HepG2 (cell line): ENCODE data around the gene MAN2B2. TPM values are rescaled to one million over a fixed set of nuclear protein-coding genes. Genes with fewer than 3 reads are reported as not detected.

Source experiments
- ATAC-seq: fragments of 200-7000 bp; cut with Tn5 transposase; 3 replicates; pipeline ENCODE4 v1.9.1; 2020; ENCODE audit warnings: mild to moderate bottlenecking, moderate library complexity
- BruUV-seq: library from RNA; stranded (reverse); fragments of 400-500 nt; replicated peaks from 2 replicates; lab custom pipeline; 2021; lab: Mats Ljungman, UMichigan
- CTCF ChIA-PET: fragments of 300-600 bp; formaldehyde crosslinking; extraction: SDS; loops from one replicate; lab custom pipeline; 2021; ENCODE audit warnings: low total read pairs, inconsistent platforms, low intra/inter-chr PET ratio; lab: Yijun Ruan, JAX
- POLR2A ChIA-PET: fragments of 350-600 bp; sonication (Branson Sonifier 250); formaldehyde crosslinking; loops from one replicate; lab custom pipeline; 2020; ENCODE audit warnings: antibody characterized with exemption, inconsistent platforms; lab: Yijun Ruan, JAX
- DNase-seq: peaks from one replicate; pipeline ENCODE4 v3.0.0-alpha.2; 2015; ENCODE audit warnings: low spot score
- FAIRE-seq: peaks from 3 replicates; lab custom pipeline; 2011; peaks lifted over from hg19 to GRCh38; lab: Jason Lieb, UNC
- H2AFZ ChIP-seq: one replicate; pipeline ENCODE4 v1.6.1; 2011; ENCODE audit warnings: low read length, inconsistent platforms
- H3K27ac ChIP-seq: fragments of 300-600 bp; 3 replicates; pipeline ENCODE4 v1.8.0; 2011; ENCODE audit warnings: mixed run types, mild to moderate bottlenecking, mixed read lengths, low read length, inconsistent platforms; ENCODE audit not compliant: insufficient read depth; ENCODE audit errors: extremely low read length
- H3K27me3 ChIP-seq, 2 experiments: fragments of 200-600 bp in 1 of 2; 2 replicates in 1 of 2; 3 replicates in 1 of 2; pipeline versions ENCODE4 v1.6.0 to v1.8.0; 2011; ENCODE audit warnings: low read length in 2 of 2, mild to moderate bottlenecking in 2 of 2, moderate library complexity in 2 of 2, inconsistent platforms in 1 of 2; ENCODE audit not compliant: insufficient read depth in 2 of 2, control insufficient read depth in 1 of 2
- H3K36me3 ChIP-seq, 2 experiments: fragments of 200-600 bp in 1 of 2; replicated peaks in 1 of 2; 2 replicates in 1 of 2; 3 replicates in 1 of 2; pipeline versions ENCODE4 v1.5.1 to v1.8.0; 2011; ENCODE audit warnings: low read length in 2 of 2, inconsistent platforms in 1 of 2; ENCODE audit not compliant: insufficient read depth in 2 of 2, control insufficient read depth in 1 of 2
- H3K4me1 ChIP-seq: 2 replicates; pipeline ENCODE4 v1.5.1; 2012; ENCODE audit warnings: low read length, inconsistent platforms; ENCODE audit not compliant: insufficient read depth
- H3K4me2 ChIP-seq: 2 replicates; pipeline ENCODE4 v1.6.0; 2011; ENCODE audit warnings: low read depth, low read length, inconsistent platforms
- H3K4me3 ChIP-seq, 3 experiments: fragments of 200-600 bp in 1 of 3; sonication (generic), shearing (Covaris generic) in 1 of 3; replicated peaks in 1 of 3; 2 replicates each; pipeline ENCODE4 v1.5.1; 2011 to 2016; ENCODE audit warnings: low read length in 3 of 3, inconsistent platforms in 2 of 3, low read depth in 2 of 3, mild to moderate bottlenecking in 2 of 3, control low read depth in 1 of 3, mixed read lengths in 1 of 3; ENCODE audit not compliant: insufficient read depth in 1 of 3
- H3K79me2 ChIP-seq: one replicate; pipeline ENCODE4 v1.6.1; 2011; ENCODE audit warnings: low read length, inconsistent platforms; ENCODE audit not compliant: insufficient read depth
- H3K9ac ChIP-seq: 2 replicates; pipeline ENCODE4 v1.6.0; 2011; ENCODE audit warnings: mild to moderate bottlenecking, low read depth, low read length, inconsistent platforms; ENCODE audit not compliant: insufficient read depth
- H3K9me3 ChIP-seq: 2 replicates; pipeline ENCODE4 v1.5.1; 2012; ENCODE audit warnings: mild to moderate bottlenecking, low read length
- H4K20me1 ChIP-seq: 2 replicates; pipeline ENCODE4 v1.6.0; 2011; ENCODE audit warnings: inconsistent platforms, mild to moderate bottlenecking, low read length, moderate library complexity; ENCODE audit not compliant: insufficient read depth
- ISX ChIP-seq: sonication (generic); formaldehyde crosslinking; conservative IDR thresholded peaks from 2 replicates; pipeline ENCODE4 v1.5.0; 2020; ENCODE audit warnings: missing genetic modification reagents
- TCF7L2 ChIP-seq: IDR thresholded peaks from 2 replicates; pipeline ENCODE4 v1.6.1; 2011; ENCODE audit warnings: mild to moderate bottlenecking, low read depth, low read length, moderate library complexity
- ZNF205 ChIP-seq: IDR thresholded peaks from 2 replicates; pipeline ENCODE4 v1.6.1; 2018; ENCODE audit warnings: missing biosample characterization, missing genetic modification reagents
- WGBS: methylation state at CpG from one replicate; pipeline ENCODE4 v1.1.6; 2017; ENCODE audit warnings: low lambda C conversion rate; 5-methylcytosine and 5-hydroxymethylcytosine counted together
- in situ Hi-C: cut with HindIII; loops from 2 replicates; pipeline ENCODE4 v1.10.0; 2017; ENCODE audit warnings: low pct_unique_long_range_greater_than_20kb; ENCODE audit not compliant: extremely low pct_ligation_motif_present
- intact Hi-C: fragments of 100-400 bp; cut with micrococcal nuclease; formaldehyde crosslinking; loops from one replicate; pipeline ENCODE4 v1.10.0; 2022; ENCODE audit not compliant: unreplicated experiment
- polyA plus RNA-seq, 8 experiments: library from polyadenylated mRNA; depleted of rRNA in 3 of 8; stranded (reverse) in 7 of 8; unstranded in 1 of 8; fragments of >200 nt; fragmentation: Illumina TruSeq in 4 of 8; extraction: Trizol in 4 of 8; gene quantifications; 2 replicates each; pipeline versions ENCODE4 v1.2.1 to v1.2.3, GENCODE V29; 2011 to 2016; ENCODE audit warnings: low read depth in 4 of 8, missing spikeins in 1 of 8, mixed read lengths in 1 of 8; ENCODE audit not compliant: insufficient read depth in 1 of 8
- total RNA-seq, 5 experiments: library from RNA; depleted of rRNA; stranded (reverse); fragments of >200 nt; fragmentation: Illumina TruSeq; extraction: Trizol; gene quantifications; 2 replicates each; pipeline ENCODE4 v1.2.3, GENCODE V29; 2016; ENCODE audit warnings: low read depth in 1 of 5

Gene MAN2B2
- total and polyA plus RNA-seq, 2 of the 13 experiments (the other 11 are each of a cell fraction or from before 2014, with no cell fraction given): 4.8 to 5.4 TPM

GRCh38 chr4:6621556-6621927 lies 46.6 kb downstream of the MAN2B2 start:
- WGBS: 96% methylated on average over 8 of the region's 13 CpGs

GRCh38 chr4:6622744-6623143 lies 47.8 kb downstream of the MAN2B2 start:
- no peak overlapping the region for H3K9ac ChIP-seq
- TF ChIP-seq ZNF205 (CRISPR knock-in tag): no peak
- TF ChIP-seq, all 625 proteins: peak for 0
- POLR2A ChIA-PET: no interaction called here
- Histone ChIP-seq H3K36me3 (no peaks in the 10 kb centered on the region), H3K27me3 (no peaks in the 10 kb centered on the region; a peak in 1 of 5 replicates), H3K4me2 (no peak overlapping the region), H3K27ac (no peak overlapping the region), H3K79me2 (no peaks in the 10 kb centered on the region), H2AFZ (no peak overlapping the region), H4K20me1 (no peaks in the 10 kb centered on the region), H3K9me3 (no peaks in the 10 kb centered on the region), H3K4me3 (no peak overlapping the region), H3K4me1 (peaks cover 19% of the 10 kb centered on the region)
- no TSS peak for BruUV-seq
- ATAC-seq (no peak), DNase-seq (no peak), FAIRE-seq (no peak)
- CTCF ChIA-PET: no interaction called here
- intact Hi-C loops (loop anchor here (10.0 kb wide), 1 partner anchor 62 kb away; no protein-coding TSS in a partner anchor), in situ Hi-C loops (no loop called here)
- WGBS: 85% methylated on average over 2 of the region's 2 CpGs

More at GRCh38 chr4:6621556-6621927, 46.6 kb downstream of the MAN2B2 start:
- in situ Hi-C loops (no loop called here), intact Hi-C loops (loop anchor here (10.0 kb wide), 1 partner anchor 63 kb away; no protein-coding TSS in a partner anchor)
- no peaks in the 10 kb centered on the region for H3K79me2 ChIP-seq
- H3K36me3 ChIP-seq: 0 out of 5 replicates have a peak, but pooled peaks cover 0 to under 1% of the 10 kb centered on the region in 2 experiments
- CTCF ChIA-PET: interaction anchor here (1.0 kb wide), 1 partner anchor 66 kb away, joined by 3 read pairs; no protein-coding TSS in a partner anchor
- TF ChIP-seq TCF7L2 (no peak), ISX (CRISPR knock-in tag) (no peak)
- no peak overlapping the region for H3K4me3 ChIP-seq
- no peaks in the 10 kb centered on the region for H4K20me1 ChIP-seq
- BruUV-seq: no TSS peak
- H2AFZ ChIP-seq: no peak overlapping the region
- ATAC-seq: no peak
- H3K4me1 ChIP-seq: peaks cover 14% of the 10 kb centered on the region
- POLR2A ChIA-PET: no interaction called here
- no peak for FAIRE-seq
- H3K9me3 ChIP-seq: no peaks in the 10 kb centered on the region
- H3K27ac ChIP-seq: no peak overlapping the region
- H3K4me2 ChIP-seq: no peak overlapping the region
- no peak for DNase-seq
- H3K27me3 ChIP-seq: no peaks in the 10 kb centered on the region; a peak in 1 of 5 replicates
- H3K9ac ChIP-seq: no peak overlapping the region
